GM12892 (cell line): ENCODE data around the gene LRMDA.

Experiments
- POLR2A ChIP-seq: IDR thresholded peaks from 2 replicates; pipeline ENCODE4 v1.6.1; 2011; ENCODE audit warnings: low read depth, low read length, control low read depth
- POLR2AphosphoS5 ChIP-seq: IDR thresholded peaks from 2 replicates; pipeline ENCODE4 v1.6.1; 2011; ENCODE audit warnings: low read depth, low read length, control low read depth
- TAF1 ChIP-seq: IDR thresholded peaks from 2 replicates; pipeline ENCODE4 v1.6.1; 2011; ENCODE audit warnings: low read depth, mild to moderate bottlenecking, control low read depth, low read length, borderline replicate concordance

DNA sequence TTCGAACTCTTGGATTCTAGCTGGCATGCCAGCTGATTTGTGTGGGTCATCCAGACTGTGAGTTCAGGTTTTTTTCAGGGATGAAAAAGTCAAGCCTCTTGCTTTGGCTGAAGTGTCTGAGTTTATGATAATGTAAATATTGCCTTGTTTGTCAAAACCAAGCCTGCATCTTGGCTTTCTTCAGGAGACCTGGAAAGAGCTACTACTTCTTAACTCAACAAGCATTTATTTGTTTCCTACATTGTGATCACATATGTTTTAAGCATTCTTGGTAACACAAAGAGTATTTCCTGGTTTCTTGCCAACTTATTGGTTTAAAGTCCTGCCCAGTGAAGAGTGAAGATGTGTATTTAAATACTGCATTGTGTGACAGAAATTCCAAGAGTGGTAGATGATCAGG lies 407.1 kb downstream of the LRMDA start:
- TF ChIP-seq TAF1 (no peak), POLR2A (no peak), POLR2AphosphoS5 (no peak)
